Osteocyte (in vitro differentiated cells): ENCODE data around the gene HMCN2. TPM values are rescaled to one million over a fixed set of nuclear protein-coding genes. Genes with fewer than 3 reads are reported as not detected.
A peak's percentile ranks its signal among the peaks of the same experiment; 100 is the strongest.

ENCODE experiments used
- DNase-seq: peaks from one replicate; pipeline ENCODE4 v3.0.0; 2021; ENCODE audit warnings: mixed read lengths; ENCODE audit not compliant: unreplicated experiment; ENCODE audit errors: extremely low spot score
- H3K27ac Mint-ChIP-seq: one replicate; pipeline ENCODE4 v1.8.0; 2021; ENCODE audit warnings: mild to moderate bottlenecking, mixed read lengths; ENCODE audit not compliant: unreplicated experiment
- H3K27me3 Mint-ChIP-seq: one replicate; pipeline ENCODE4 v1.8.0; 2021; ENCODE audit warnings: mixed read lengths; ENCODE audit not compliant: unreplicated experiment
- H3K36me3 Mint-ChIP-seq: one replicate; pipeline ENCODE4 v1.8.0; 2021; ENCODE audit warnings: mixed read lengths; ENCODE audit not compliant: unreplicated experiment
- H3K4me1 Mint-ChIP-seq: one replicate; pipeline ENCODE4 v1.8.0; 2021; ENCODE audit warnings: mixed read lengths; ENCODE audit not compliant: unreplicated experiment
- H3K4me3 Mint-ChIP-seq: one replicate; pipeline ENCODE4 v1.8.0; 2021; ENCODE audit warnings: mild to moderate bottlenecking, moderate library complexity, mixed read lengths; ENCODE audit not compliant: unreplicated experiment
- H3K9me3 Mint-ChIP-seq: one replicate; pipeline ENCODE4 v1.8.0; 2021; ENCODE audit warnings: mixed read lengths; ENCODE audit not compliant: unreplicated experiment
- CTCF ChIP-seq: fragments of 200-600 bp; sonication (generic); IDR thresholded peaks from 2 replicates; pipeline ENCODE4 v1.5.0; 2021; ENCODE audit warnings: antibody characterized with exemption, mild to moderate bottlenecking, moderate library complexity
- total RNA-seq: library from RNA; stranded (reverse); gene quantifications from 2 replicates; pipeline ENCODE4 v1.2.1, GENCODE V29; 2021

The HMCN2 gene
- total RNA-seq, 1 donor from 2014 or later = 0.05 TPM

- peaks cover 8% of the 10 kb centered on the region for H3K27me3 Mint-ChIP-seq
- H3K9me3 Mint-ChIP-seq = no peaks in the 10 kb centered on the region
- no peak for DNase-seq
- no peak overlapping the region for H3K4me3 Mint-ChIP-seq
- TF ChIP-seq CTCF = no peak
- H3K36me3 Mint-ChIP-seq = no peaks in the 10 kb centered on the region
- no peaks in the 10 kb centered on the region for H3K4me1 Mint-ChIP-seq
- no peak overlapping the region for H3K27ac Mint-ChIP-seq
Measured at GRCh38 chr9:130342714-130343085, 77.1 kb downstream of the HMCN2 start.

GRCh38 chr9:130343445-130343918, 77.9 kb downstream of the HMCN2 start:
- DNase-seq = no peak
- no peak overlapping the region for H3K27ac Mint-ChIP-seq
- TF ChIP-seq CTCF = peak; percentile 77
- no peaks in the 10 kb centered on the region for H3K36me3 Mint-ChIP-seq
- H3K4me3 Mint-ChIP-seq = no peak overlapping the region
- H3K27me3 Mint-ChIP-seq = peaks cover 8% of the 10 kb centered on the region
- H3K9me3 Mint-ChIP-seq = no peaks in the 10 kb centered on the region
- no peaks in the 10 kb centered on the region for H3K4me1 Mint-ChIP-seq

- Mint-ChIP-seq H3K4me3 (no peak overlapping the region), H3K36me3 (no peaks in the 10 kb centered on the region), H3K27ac (no peak overlapping the region)
Measured at GRCh38 chr9:130344366-130344765, 78.8 kb downstream of the HMCN2 start.

DNA sequence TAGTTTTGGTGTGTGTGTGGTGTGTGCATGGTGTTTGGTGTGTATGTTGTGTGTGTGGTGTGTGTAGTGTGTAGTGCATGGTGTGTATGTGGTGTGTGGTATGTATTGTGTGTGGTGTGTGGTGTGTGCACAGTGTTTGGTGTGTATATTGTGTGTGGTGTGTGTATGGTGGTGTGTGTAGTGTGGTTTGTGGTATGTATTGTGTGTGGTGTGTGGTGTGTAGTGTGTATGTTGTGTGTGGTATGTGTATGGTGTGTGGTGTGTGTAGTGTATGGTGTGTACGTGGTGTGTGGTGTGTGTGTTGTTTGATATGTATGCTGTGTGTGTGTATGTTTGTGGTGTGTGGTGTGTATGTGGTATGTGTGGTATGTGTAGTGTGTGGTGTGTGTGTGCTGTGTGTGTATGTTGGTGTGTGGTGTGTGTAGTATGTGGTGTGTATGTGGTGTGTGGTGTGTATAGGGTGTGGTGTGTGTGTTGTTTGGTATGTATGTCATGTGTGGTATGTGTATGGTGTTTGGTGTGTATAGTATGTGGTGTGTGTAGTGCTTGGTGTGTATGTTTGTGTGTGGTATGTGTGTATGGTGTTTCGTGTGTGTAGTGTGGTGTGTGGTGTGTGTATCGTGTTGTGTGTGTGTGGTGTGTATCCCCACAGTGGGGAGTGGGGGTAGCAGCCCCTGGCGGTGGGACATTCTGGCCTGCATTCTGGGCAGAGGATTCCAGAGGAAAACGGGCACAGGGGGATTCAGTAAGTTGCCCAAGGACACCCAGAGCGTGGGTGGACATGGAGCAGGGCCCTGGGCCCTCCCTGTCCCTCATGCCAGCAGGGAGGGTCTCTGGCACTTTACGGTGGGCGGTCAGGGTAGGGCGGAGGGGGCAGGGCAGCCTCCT, 79.7 kb downstream of the HMCN2 start:
- TF ChIP-seq CTCF = no peak
- Mint-ChIP-seq H3K36me3 (no peaks in the 10 kb centered on the region), H3K9me3 (no peaks in the 10 kb centered on the region), H3K27me3 (peaks cover 15% of the 10 kb centered on the region), H3K4me3 (no peak overlapping the region), H3K4me1 (no peaks in the 10 kb centered on the region), H3K27ac (no peak overlapping the region)
- DNase-seq = no peak

More at GRCh38 chr9:130344366-130344765, 78.8 kb downstream of the HMCN2 start:
- peaks cover 15% of the 10 kb centered on the region for H3K27me3 Mint-ChIP-seq
- no peak for TF ChIP-seq CTCF
- DNase-seq = no peak
- no peaks in the 10 kb centered on the region for H3K4me1 Mint-ChIP-seq
- H3K9me3 Mint-ChIP-seq = no peaks in the 10 kb centered on the region

GRCh38 chr9:130345897-130346385, 80.4 kb downstream of the HMCN2 start:
- H3K27me3 Mint-ChIP-seq = peaks cover 15% of the 10 kb centered on the region

More at GRCh38 chr9:130345897-130346385, 80.4 kb downstream of the HMCN2 start:
- H3K27ac Mint-ChIP-seq = no peak overlapping the region
- TF ChIP-seq CTCF = no peak
- H3K4me3 Mint-ChIP-seq = no peak overlapping the region
- H3K9me3 Mint-ChIP-seq = no peaks in the 10 kb centered on the region
- no peak for DNase-seq
- no peaks in the 10 kb centered on the region for H3K4me1 Mint-ChIP-seq
- H3K36me3 Mint-ChIP-seq = no peaks in the 10 kb centered on the region
